Stimulated activated memory B cell treated with anti-CD40 and anti-IgM and Interleukin-4, amounts not matched to agents 10 μg/mL and 1 μg/mL and 100 μg/mL, for 72 hours (primary cell): ENCODE data around the gene ALG12.
A peak's percentile ranks its signal among the peaks of the same experiment; 100 is the strongest.

Experiments used
- ATAC-seq: fragments of 150-1000 bp; cut with Tn5 transposase; 2 replicates; pipeline ENCODE4 v1.10.0; 2021
- H3K27ac Mint-ChIP-seq: one replicate; pipeline ENCODE4 v1.8.0; 2022; ENCODE audit warnings: mild to moderate bottlenecking, mixed read lengths
- H3K27me3 Mint-ChIP-seq: one replicate; pipeline ENCODE4 v1.8.0; 2022; ENCODE audit warnings: mixed read lengths
- H3K36me3 Mint-ChIP-seq: one replicate; pipeline ENCODE4 v1.8.0; 2022; ENCODE audit warnings: mixed read lengths
- H3K4me1 Mint-ChIP-seq: one replicate; pipeline ENCODE4 v1.8.0; 2022; ENCODE audit warnings: mixed read lengths
- H3K4me3 Mint-ChIP-seq: one replicate; pipeline ENCODE4 v1.8.0; 2022; ENCODE audit warnings: mild to moderate bottlenecking, moderate library complexity, mixed read lengths
- H3K9me3 Mint-ChIP-seq: one replicate; pipeline ENCODE4 v1.8.0; 2022; ENCODE audit warnings: mixed read lengths

Gene ALG12

DNA sequence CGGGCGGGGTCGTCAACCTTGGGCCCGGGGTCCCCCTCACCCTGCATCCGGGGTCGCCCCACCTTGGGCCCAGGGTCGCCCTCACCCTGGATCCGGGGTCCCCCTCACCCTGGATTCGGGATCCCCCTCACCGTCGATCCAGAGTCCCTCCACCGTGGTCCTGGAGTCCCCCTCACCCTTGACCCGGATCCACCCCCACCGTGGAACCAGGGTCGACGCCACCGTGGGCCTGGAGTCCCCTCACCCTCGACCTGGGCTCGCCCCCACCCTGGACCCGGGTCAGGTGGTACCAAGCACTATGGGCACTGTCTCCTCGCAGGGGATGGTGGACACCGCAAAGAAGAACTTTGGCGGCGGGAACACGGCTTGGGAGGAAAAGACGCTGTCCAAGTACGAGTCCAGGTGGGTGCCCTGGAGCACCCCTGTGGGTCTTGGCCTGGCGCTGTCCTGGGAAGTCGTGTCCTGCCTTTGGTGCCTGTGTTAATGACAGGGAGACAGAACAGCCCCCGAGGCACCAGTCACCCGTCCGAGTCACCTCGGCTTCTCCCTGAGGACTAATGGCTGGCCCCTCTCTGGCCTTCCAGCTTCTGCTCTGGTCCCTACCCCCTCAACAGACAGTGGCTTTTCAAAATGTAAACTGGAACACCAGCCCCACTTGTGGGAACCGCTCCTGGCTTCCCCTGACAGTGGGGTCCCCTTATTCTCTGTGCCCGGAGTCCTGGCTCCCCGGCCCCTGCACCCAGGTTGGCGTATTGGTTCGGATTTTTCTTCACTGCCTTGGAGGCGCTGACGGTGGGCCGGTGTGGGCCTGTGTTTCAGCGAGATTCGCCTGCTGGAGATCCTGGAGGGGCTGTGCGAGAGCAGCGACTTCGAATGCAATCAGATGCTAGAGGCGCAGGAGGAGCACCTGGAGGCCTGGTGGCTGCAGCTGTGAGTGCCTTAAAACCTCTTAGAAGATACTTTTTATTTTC is 958 bp upstream of the ALG12 start:
- peak; percentile 18 for ATAC-seq
- Mint-ChIP-seq H3K4me1 (peaks cover 41% of the 10 kb centered on the region), H3K27ac (peak overlapping the region; percentile 19), H3K36me3 (peaks cover 14% of the 10 kb centered on the region), H3K27me3 (no peaks in the 10 kb centered on the region), H3K4me3 (peak overlapping the region; percentile 69), H3K9me3 (no peaks in the 10 kb centered on the region)

GRCh38 chr22:49916831-49917230 is 1.4 kb downstream of the ALG12 start:
- no peak overlapping the region for H3K27ac Mint-ChIP-seq
- H3K27me3 Mint-ChIP-seq, result no peaks in the 10 kb centered on the region

GRCh38 chr22:49915610-49916009 is 2.6 kb downstream of the ALG12 start:
- H3K9me3 Mint-ChIP-seq, result no peaks in the 10 kb centered on the region
- no peak overlapping the region for H3K4me3 Mint-ChIP-seq
- peaks cover 26% of the 10 kb centered on the region for H3K36me3 Mint-ChIP-seq
- H3K27me3 Mint-ChIP-seq, result no peaks in the 10 kb centered on the region
- ATAC-seq, result no peak
- no peak overlapping the region for H3K27ac Mint-ChIP-seq
- H3K4me1 Mint-ChIP-seq, result peaks cover 28% of the 10 kb centered on the region

More at GRCh38 chr22:49916831-49917230, 1.4 kb downstream of the ALG12 start:
- ATAC-seq, result no peak
- H3K4me1 Mint-ChIP-seq, result peaks cover 24% of the 10 kb centered on the region
- peak overlapping the region; percentile 82 for H3K4me3 Mint-ChIP-seq
- H3K9me3 Mint-ChIP-seq, result no peaks in the 10 kb centered on the region
- H3K36me3 Mint-ChIP-seq, result peaks cover 26% of the 10 kb centered on the region

- ATAC-seq, result no peak
- Mint-ChIP-seq H3K4me1 (peaks cover 16% of the 10 kb centered on the region), H3K27ac (no peak overlapping the region), H3K36me3 (peaks cover 21% of the 10 kb centered on the region), H3K27me3 (no peaks in the 10 kb centered on the region), H3K9me3 (no peaks in the 10 kb centered on the region), H3K4me3 (no peak overlapping the region)
These were observed 4.0 kb downstream of the ALG12 start for GRCh38 chr22:49914256-49914655.

DNA sequence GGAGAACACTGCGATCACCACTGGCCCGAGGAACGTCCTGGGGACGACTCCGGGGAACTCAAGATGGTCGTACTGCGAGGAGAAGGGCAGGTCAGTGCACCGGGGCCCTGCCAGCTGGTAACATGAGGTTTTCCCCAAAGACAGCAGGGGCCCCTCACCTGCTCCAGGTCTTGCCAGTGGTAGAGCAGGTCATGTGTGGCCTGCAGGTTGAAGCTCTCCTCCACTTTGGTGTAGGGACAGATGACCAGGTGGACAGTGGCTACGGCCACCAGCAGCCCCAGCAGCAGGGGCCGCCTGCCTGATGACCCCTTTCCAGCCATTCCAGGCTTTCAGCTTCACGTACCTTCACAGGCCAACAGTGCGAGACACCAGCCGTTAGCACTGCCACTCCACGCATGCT is 4.8 kb downstream of the ALG12 start:
- Mint-ChIP-seq H3K27ac (no peak overlapping the region), H3K4me3 (no peak overlapping the region), H3K4me1 (peaks cover 15% of the 10 kb centered on the region), H3K9me3 (no peaks in the 10 kb centered on the region), H3K27me3 (no peaks in the 10 kb centered on the region), H3K36me3 (peaks cover 29% of the 10 kb centered on the region)
- ATAC-seq, result no peak

DNA sequence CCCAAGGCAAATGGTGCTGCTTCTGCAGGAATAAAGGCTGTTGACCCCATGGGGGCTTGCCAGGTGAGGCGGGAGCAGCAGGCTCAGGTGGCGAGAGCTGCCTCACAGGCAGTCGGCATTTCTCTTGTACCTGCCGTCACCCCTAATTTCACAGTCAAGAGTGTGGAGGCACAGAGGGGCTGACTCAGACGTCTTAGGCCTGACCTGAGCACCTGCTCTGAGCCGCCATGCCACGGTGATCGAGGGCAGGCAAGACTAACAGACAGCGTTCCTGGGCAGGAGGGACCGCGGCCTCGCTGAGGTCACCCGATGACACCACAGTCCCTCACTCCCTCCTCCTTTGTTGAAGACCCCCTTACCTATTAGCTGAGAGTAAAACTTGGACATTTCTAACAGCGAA is 5.2 kb downstream of the ALG12 start:
- Mint-ChIP-seq H3K9me3 (no peaks in the 10 kb centered on the region), H3K27ac (no peak overlapping the region), H3K36me3 (peaks cover 29% of the 10 kb centered on the region), H3K27me3 (no peaks in the 10 kb centered on the region), H3K4me3 (no peak overlapping the region), H3K4me1 (peaks cover 15% of the 10 kb centered on the region)
- ATAC-seq, result no peak

- ATAC-seq, result no peak
- H3K9me3 Mint-ChIP-seq, result no peaks in the 10 kb centered on the region
- no peak overlapping the region for H3K4me3 Mint-ChIP-seq
- H3K36me3 Mint-ChIP-seq, result peaks cover 38% of the 10 kb centered on the region
- H3K27ac Mint-ChIP-seq, result no peak overlapping the region
- peaks cover 22% of the 10 kb centered on the region for H3K4me1 Mint-ChIP-seq
- H3K27me3 Mint-ChIP-seq, result no peaks in the 10 kb centered on the region
These were observed 6.2 kb downstream of the ALG12 start for GRCh38 chr22:49911881-49912625.

GRCh38 chr22:49910229-49911155 is 7.7 kb downstream of the ALG12 start:
- Mint-ChIP-seq H3K27ac (no peak overlapping the region), H3K4me1 (peaks cover 15% of the 10 kb centered on the region)
- ATAC-seq, result no peak

DNA sequence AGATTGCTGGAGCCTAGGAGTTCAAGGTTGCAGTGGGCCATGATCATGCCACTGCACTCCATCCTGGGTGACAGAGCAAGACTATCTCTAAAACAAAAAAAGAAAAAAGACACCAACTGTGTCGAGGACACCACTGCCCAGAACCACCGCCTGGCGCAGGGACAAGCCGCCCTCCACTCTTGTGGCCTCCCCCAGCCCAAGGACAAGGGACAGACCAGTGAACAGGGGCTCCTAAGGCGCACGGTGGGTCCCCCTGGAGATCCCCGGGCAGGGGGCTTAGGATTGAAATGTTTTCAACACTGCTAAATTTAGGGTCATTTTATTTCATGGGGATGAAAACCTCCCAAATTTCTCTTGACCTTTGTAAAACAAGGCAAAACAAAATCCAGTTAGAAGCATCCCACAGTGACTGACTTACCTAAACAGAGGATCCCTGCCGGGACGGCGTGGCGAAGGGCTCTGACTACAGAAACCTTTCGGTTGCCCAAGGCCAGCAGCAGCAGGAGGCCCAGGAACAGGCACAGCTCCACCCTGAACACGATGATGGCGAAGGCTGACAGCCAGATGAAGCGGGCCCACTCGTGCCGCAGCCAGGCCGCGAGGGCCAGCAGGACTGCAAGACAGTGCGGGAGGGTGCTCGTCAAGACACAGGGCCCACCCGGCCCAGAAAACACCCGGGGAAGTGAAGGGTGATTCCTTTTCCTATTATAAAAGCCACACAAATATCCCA is 8.6 kb downstream of the ALG12 start:
- ATAC-seq, result no peak
- Mint-ChIP-seq H3K4me3 (no peak overlapping the region), H3K27me3 (no peaks in the 10 kb centered on the region), H3K4me1 (peaks cover 15% of the 10 kb centered on the region), H3K36me3 (peaks cover 54% of the 10 kb centered on the region), H3K27ac (no peak overlapping the region), H3K9me3 (no peaks in the 10 kb centered on the region)

More at GRCh38 chr22:49910229-49911155, 7.7 kb downstream of the ALG12 start:
- Mint-ChIP-seq H3K9me3 (no peaks in the 10 kb centered on the region), H3K36me3 (peaks cover 49% of the 10 kb centered on the region), H3K4me3 (no peak overlapping the region), H3K27me3 (no peaks in the 10 kb centered on the region)

GRCh38 chr22:49907807-49908206 is 10.4 kb downstream of the ALG12 start:
- Mint-ChIP-seq H3K27ac (no peak overlapping the region), H3K27me3 (no peaks in the 10 kb centered on the region), H3K9me3 (no peaks in the 10 kb centered on the region), H3K36me3 (peaks cover 52% of the 10 kb centered on the region), H3K4me3 (no peak overlapping the region), H3K4me1 (peaks cover 15% of the 10 kb centered on the region)
- no peak for ATAC-seq

DNA sequence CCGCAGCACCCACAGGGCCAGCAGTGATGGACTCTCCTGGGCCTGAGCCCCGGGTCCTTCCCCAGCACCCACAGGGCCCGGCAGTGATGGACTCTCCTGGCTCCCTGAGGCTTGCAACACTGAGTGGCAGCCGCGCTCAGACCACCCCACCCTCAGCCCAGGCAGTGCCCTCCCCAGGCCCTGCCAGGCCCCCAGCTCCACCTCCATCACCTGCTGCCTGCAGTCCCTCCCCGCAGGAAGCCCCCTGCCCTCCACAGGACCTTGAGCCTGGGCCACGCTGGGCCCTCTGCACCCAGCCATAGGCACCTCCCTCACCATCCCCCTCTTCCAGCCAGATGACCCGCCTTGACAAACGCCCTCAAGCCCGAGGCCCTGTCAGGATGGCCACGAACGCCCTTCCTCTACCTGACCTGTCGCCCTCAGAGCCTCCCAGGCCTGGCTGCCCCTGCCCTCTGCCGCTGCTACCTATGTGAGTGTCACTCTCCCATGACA is 11.4 kb downstream of the ALG12 start:
- ATAC-seq, result no peak
- peaks cover 52% of the 10 kb centered on the region for H3K36me3 Mint-ChIP-seq
- peaks cover 14% of the 10 kb centered on the region for H3K4me1 Mint-ChIP-seq
- H3K27ac Mint-ChIP-seq, result peak overlapping the region; percentile 52
- no peaks in the 10 kb centered on the region for H3K9me3 Mint-ChIP-seq
- no peak overlapping the region for H3K4me3 Mint-ChIP-seq
- no peaks in the 10 kb centered on the region for H3K27me3 Mint-ChIP-seq

DNA sequence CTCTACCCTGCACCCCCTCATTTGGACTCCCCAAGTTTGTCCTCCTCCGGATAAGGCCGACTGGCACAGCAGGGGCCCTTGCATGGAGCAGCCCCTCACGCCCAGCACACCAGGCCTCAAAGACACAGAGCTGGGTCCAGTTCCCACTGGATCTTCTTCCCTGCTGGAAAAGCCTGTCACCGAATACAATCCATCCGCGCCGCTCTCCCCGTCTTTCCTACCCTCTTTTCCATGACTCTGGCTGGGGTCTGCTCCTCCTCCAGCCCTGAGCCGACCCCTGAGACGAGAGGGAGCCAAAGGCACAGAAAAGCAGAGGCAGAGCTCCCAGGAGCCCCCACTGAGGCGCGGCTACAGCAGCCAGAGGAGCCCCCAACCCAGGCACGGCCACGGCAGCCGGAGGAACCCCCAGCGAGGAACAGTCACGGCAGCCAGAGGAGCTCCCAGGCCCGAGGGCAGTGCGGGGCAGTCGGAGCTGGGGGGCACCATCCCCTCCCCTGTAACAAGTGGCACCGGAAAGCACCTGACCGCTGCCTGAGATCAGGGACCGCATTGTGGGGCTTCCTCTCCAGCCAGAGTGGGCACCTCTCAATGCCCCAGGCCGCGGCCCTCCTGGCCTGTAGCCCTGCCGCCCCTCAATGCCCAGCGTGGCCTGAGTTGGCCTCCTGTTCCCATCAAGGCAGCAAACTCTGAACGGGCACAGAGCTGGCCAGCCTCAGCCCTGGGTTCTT is 12.0 kb downstream of the ALG12 start:
- no peak for ATAC-seq
- H3K27ac Mint-ChIP-seq, result no peak overlapping the region
- H3K27me3 Mint-ChIP-seq, result no peaks in the 10 kb centered on the region
- H3K4me3 Mint-ChIP-seq, result no peak overlapping the region
- H3K4me1 Mint-ChIP-seq, result peaks cover 10% of the 10 kb centered on the region
- H3K36me3 Mint-ChIP-seq, result peaks cover 59% of the 10 kb centered on the region
- H3K9me3 Mint-ChIP-seq, result peaks cover 4% of the 10 kb centered on the region

DNA sequence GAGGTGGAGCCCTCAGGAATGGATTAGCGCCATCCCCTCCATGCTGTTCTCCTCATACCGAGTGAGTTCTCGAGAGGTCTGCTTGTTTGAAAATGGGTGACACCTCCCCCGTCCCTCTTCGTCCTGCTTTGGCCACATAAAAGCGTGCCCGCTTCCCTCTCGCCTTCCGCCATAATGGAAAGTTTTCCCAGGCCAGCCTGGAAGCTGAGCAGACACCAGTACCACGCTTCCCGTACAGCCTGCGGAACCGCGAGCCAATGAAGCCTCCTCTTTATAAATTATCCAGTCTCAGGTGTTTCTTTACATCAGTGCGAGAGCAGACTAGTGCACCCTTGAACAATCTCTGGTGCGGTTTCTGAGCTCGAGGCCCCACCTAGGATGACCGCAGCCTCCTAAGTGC is 12.8 kb downstream of the ALG12 start:
- Mint-ChIP-seq H3K36me3 (peaks cover 65% of the 10 kb centered on the region), H3K4me3 (no peak overlapping the region), H3K9me3 (peaks cover 4% of the 10 kb centered on the region), H3K27me3 (no peaks in the 10 kb centered on the region), H3K27ac (no peak overlapping the region), H3K4me1 (peaks cover 10% of the 10 kb centered on the region)
- ATAC-seq, result no peak

GRCh38 chr22:49904040-49904369 is 14.2 kb downstream of the ALG12 start:
- no peak overlapping the region for H3K4me3 Mint-ChIP-seq
- no peaks in the 10 kb centered on the region for H3K27me3 Mint-ChIP-seq
- H3K27ac Mint-ChIP-seq, result no peak overlapping the region
- no peak for ATAC-seq
- peaks cover 73% of the 10 kb centered on the region for H3K36me3 Mint-ChIP-seq
- peaks cover 4% of the 10 kb centered on the region for H3K9me3 Mint-ChIP-seq
- peaks cover 10% of the 10 kb centered on the region for H3K4me1 Mint-ChIP-seq
